GM21515 (cell line): ENCODE measurements around the gene MAP7D2.

Experiments
- ATAC-seq: cut with Tn5 transposase; IDR thresholded peaks from one replicate; pipeline ENCODE4 v1.9.1; 2021; ENCODE audit not compliant: unreplicated experiment

The MAP7D2 gene

GRCh38 chrX:19981947-19982346 is 134.8 kb downstream of the MAP7D2 start:
- ATAC-seq = no peak

GRCh38 chrX:19975845-19976244 is 140.9 kb downstream of the MAP7D2 start:
- no peak for ATAC-seq

GRCh38 chrX:19972984-19973383 is 143.7 kb downstream of the MAP7D2 start:
- ATAC-seq = no peak

- ATAC-seq = no peak
Measured at GRCh38 chrX:19968276-19968675, 148.4 kb downstream of the MAP7D2 start.

- no peak for ATAC-seq
Measured at GRCh38 chrX:19966056-19966455, 150.7 kb downstream of the MAP7D2 start.

GRCh38 chrX:19964017-19964710 is 152.5 kb downstream of the MAP7D2 start:
- ATAC-seq = no peak

- no peak for ATAC-seq
Measured at GRCh38 chrX:19960913-19961312, 155.8 kb downstream of the MAP7D2 start.

GRCh38 chrX:19958552-19959486 is 157.9 kb downstream of the MAP7D2 start:
- no peak for ATAC-seq

- no peak for ATAC-seq
Measured at GRCh38 chrX:19956923-19957322, 159.8 kb downstream of the MAP7D2 start.
